MCF 10A (cell line): ENCODE data around the gene ZMYND15. TPM values are rescaled to one million over a fixed set of nuclear protein-coding genes. Genes with fewer than 3 reads are reported as not detected.
"Not testable (repeated sequence)": the region's sequence is repeated elsewhere in the genome, so short reads cannot be mapped to it uniquely, and the experiment has no call there.

Experiments
- Bru-seq: library from RNA; stranded (reverse); fragments of 400-500 nt; gene quantifications from one replicate; lab custom pipeline; 2021; lab: Mats Ljungman, UMichigan
- BruChase-seq, 2 experiments: library from RNA; stranded (reverse); fragments of 400-500 nt; gene quantifications; one replicate each; lab custom pipeline; 2021; lab: Mats Ljungman, UMichigan
- BruUV-seq: library from RNA; stranded (reverse); fragments of 400-500 nt; replicated peaks from 2 replicates; lab custom pipeline; 2021; lab: Mats Ljungman, UMichigan
- CTCF ChIA-PET: fragments of 300-600 bp; sonication (Branson Sonifier 250); formaldehyde crosslinking; extraction: SDS; loops from one replicate; lab custom pipeline; 2021; ENCODE audit warnings: antibody characterized with exemption, inconsistent platforms; lab: Yijun Ruan, JAX
- POLR2A ChIA-PET: fragments of 300-600, 350-650 bp; sonication (Branson Sonifier 250); formaldehyde crosslinking; extraction: SDS; loops from one replicate; lab custom pipeline; 2020; ENCODE audit warnings: antibody characterized with exemption, inconsistent platforms; lab: Yijun Ruan, JAX
- DNase-seq: peaks from one replicate; pipeline ENCODE4 v3.0.0-alpha.2; 2018; ENCODE audit not compliant: unreplicated experiment
- H3K27ac Mint-ChIP-seq: one replicate; pipeline ENCODE4 v1.8.0; 2022; ENCODE audit warnings: mild to moderate bottlenecking, low read depth, mixed read lengths; ENCODE audit not compliant: unreplicated experiment
- H3K27me3 Mint-ChIP-seq: one replicate; pipeline ENCODE4 v1.8.0; 2022; ENCODE audit warnings: mixed read lengths; ENCODE audit not compliant: insufficient read depth, unreplicated experiment
- H3K36me3 Mint-ChIP-seq: one replicate; pipeline ENCODE4 v1.8.0; 2022; ENCODE audit warnings: mild to moderate bottlenecking, moderate library complexity, mixed read lengths; ENCODE audit not compliant: insufficient read depth, unreplicated experiment
- H3K4me1 Mint-ChIP-seq: one replicate; pipeline ENCODE4 v1.8.0; 2022; ENCODE audit warnings: mixed read lengths; ENCODE audit not compliant: insufficient read depth, unreplicated experiment
- H3K4me3 Mint-ChIP-seq: one replicate; pipeline ENCODE4 v1.8.0; 2022; ENCODE audit warnings: mild to moderate bottlenecking, moderate library complexity, mixed read lengths; ENCODE audit not compliant: unreplicated experiment
- H3K9me3 Mint-ChIP-seq: one replicate; pipeline ENCODE4 v1.8.0; 2022; ENCODE audit warnings: mixed read lengths; ENCODE audit not compliant: unreplicated experiment
- CTCF ChIP-seq: fragments of 200-600 bp; IDR thresholded peaks from one replicate; pipeline ENCODE4 v1.8.0; 2022; ENCODE audit warnings: antibody characterized with exemption, mild to moderate bottlenecking; ENCODE audit not compliant: unreplicated experiment
- intact Hi-C: fragments of 100-400 bp; cut with micrococcal nuclease; formaldehyde crosslinking; loops from 2 replicates; pipeline ENCODE4 v1.14.1; 2022
- long read RNA-seq: library from polyadenylated mRNA; stranded (forward); transcript quantifications from one replicate; pipeline ENCODE4 v2.0.0, GENCODE V29; 2022
- total RNA-seq: library from RNA; stranded (reverse); gene quantifications from 2 replicates; pipeline ENCODE4 v1.2.3, GENCODE V29; 2022

Gene ZMYND15
- total RNA-seq (1.3 and 1.8 TPM in 2 replicates), Bru-seq, nascent RNA (percentile 20 among the genes with signal in this experiment), BruChase-seq, experiment 1, labeled RNA remaining after a 6-hour chase (percentile 27 among the genes with signal in this experiment), BruChase-seq, experiment 2, labeled RNA remaining after a 2-hour chase (percentile 18 among the genes with signal in this experiment)
- long read RNA-seq, partial matches to known transcripts: 1 of 4 reads
- long read RNA-seq, other reads (novel, unspliced or antisense): 0 of 4 reads

GRCh38 chr17:4739122-4740024, at the start of gene ZMYND15, which contains the start of gene CXCL16:
TSS of gene ZMYND15 (plus strand) at chr17:4739833. CDS start at chr17:4740549, 716 bp downstream.
TSS of gene CXCL16 (minus strand) at chr17:4739928. CDS start at chr17:4739339, 589 bp downstream.
- Mint-ChIP-seq H3K27ac (peak within 1 kb of the TSS; percentile 76), H3K9me3 (no peaks in the 10 kb centered on the region), H3K4me1 (peaks cover 30% of the 10 kb centered on the region), H3K36me3 (no peaks in the 10 kb centered on the region), H3K4me3 (peak within 1 kb of the TSS; percentile 73), H3K27me3 (no peaks in the 10 kb centered on the region)
- BruUV-seq: no TSS peak
- ChIA-PET CTCF (interaction anchor here (0.6 to 1.2 kb wide), 2 partner anchors 10 to 51 kb away, joined by 3 to 4 read pairs; no protein-coding TSS in a partner anchor), POLR2A (interaction anchor here (0.6 to 2.7 kb wide), 8 partner anchors 29 to 372 kb away, joined by 3 to 8 read pairs (median 5); partner anchors contain the start of genes ARRB2, CHRNE, PELP1 and ZNF232)
- peak; percentile 49 for DNase-seq
- intact Hi-C loops: no loop called here
- no peak for TF ChIP-seq CTCF

- H3K4me3 Mint-ChIP-seq, H3K27me3 Mint-ChIP-seq, H3K4me1 Mint-ChIP-seq, H3K27ac Mint-ChIP-seq, BruUV-seq, intact Hi-C loops, CTCF ChIA-PET, H3K9me3 Mint-ChIP-seq, DNase-seq: not testable (repeated sequence)
- POLR2A ChIA-PET: interaction anchor here (1.7 kb wide), 1 partner anchor 13 kb away, joined by 5 read pairs; no protein-coding TSS in a partner anchor
- H3K36me3 Mint-ChIP-seq: peaks cover 72% of the 10 kb centered on the region
These were observed 49.8 kb upstream of the ZMYND15 start for GRCh38 chr17:4689872-4690271.

- BruUV-seq: no TSS peak
These were observed 48.9 kb upstream of the ZMYND15 start for GRCh38 chr17:4690745-4691144.

More at GRCh38 chr17:4690745-4691144, 48.9 kb upstream of the ZMYND15 start:
- DNase-seq: no peak
- Mint-ChIP-seq H3K36me3 (peaks cover 79% of the 10 kb centered on the region), H3K4me1 (peaks cover 5% of the 10 kb centered on the region), H3K9me3 (no peaks in the 10 kb centered on the region), H3K27me3 (no peaks in the 10 kb centered on the region), H3K4me3 (no peak overlapping the region), H3K27ac (no peak overlapping the region)
- ChIA-PET POLR2A (interaction anchor here (0.8 kb wide), 1 partner anchor 15 kb away, joined by 3 read pairs; no protein-coding TSS in a partner anchor), CTCF (interaction anchor here (0.7 kb wide), 1 partner anchor 12 kb away, joined by 3 read pairs; no protein-coding TSS in a partner anchor)
- intact Hi-C loops: no loop called here
- TF ChIP-seq CTCF: no peak
